Measurements from ENCODE around the gene RHOV. TPM values are rescaled to one million over a fixed set of nuclear protein-coding genes. Genes with fewer than 3 reads are reported as not detected.

RHOV gene
- total RNA-seq, 1 donor from 2014 or later, result 3.1 TPM

DNA sequence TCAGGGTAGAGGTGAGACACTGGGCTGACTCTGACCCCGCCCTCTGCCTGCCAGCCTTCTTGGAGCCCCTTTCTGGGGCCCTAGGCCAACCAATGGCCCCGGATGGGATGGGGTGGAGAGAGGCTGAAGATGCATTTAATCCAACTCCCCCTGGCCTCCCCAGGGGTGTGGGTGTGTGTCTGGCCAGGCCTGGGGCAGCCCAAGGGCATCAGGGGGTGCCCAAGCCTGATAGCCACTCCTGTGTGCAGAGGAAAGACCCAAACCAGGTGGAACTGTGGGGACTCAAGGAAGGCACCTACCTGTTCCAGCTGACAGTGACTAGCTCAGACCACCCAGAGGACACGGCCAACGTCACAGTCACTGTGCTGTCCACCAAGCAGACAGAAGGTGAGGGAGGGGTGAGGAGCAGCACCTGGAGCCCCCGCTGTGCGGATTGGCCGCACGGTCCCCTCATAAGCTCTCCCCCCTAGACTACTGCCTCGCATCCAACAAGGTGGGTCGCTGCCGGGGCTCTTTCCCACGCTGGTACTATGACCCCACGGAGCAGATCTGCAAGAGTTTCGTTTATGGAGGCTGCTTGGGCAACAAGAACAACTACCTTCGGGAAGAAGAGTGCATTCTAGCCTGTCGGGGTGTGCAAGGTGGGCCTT, 20.7 kb downstream of the RHOV start:
- H3K4me3 ChIP-seq (ENCODE audit: low read depth, low read length), result no peak overlapping the region
- TF ChIP-seq, protein P1, sequence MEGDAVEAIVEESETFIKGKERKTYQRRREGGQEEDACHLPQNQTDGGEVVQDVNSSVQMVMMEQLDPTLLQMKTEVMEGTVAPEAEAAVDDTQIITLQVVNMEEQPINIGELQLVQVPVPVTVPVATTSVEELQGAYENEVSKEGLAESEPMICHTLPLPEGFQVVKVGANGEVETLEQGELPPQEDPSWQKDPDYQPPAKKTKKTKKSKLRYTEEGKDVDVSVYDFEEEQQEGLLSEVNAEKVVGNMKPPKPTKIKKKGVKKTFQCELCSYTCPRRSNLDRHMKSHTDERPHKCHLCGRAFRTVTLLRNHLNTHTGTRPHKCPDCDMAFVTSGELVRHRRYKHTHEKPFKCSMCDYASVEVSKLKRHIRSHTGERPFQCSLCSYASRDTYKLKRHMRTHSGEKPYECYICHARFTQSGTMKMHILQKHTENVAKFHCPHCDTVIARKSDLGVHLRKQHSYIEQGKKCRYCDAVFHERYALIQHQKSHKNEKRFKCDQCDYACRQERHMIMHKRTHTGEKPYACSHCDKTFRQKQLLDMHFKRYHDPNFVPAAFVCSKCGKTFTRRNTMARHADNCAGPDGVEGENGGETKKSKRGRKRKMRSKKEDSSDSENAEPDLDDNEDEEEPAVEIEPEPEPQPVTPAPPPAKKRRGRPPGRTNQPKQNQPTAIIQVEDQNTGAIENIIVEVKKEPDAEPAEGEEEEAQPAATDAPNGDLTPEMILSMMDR (conservative IDR thresholded peaks at IDR 0.05; ENCODE audit: low read depth, low read length), result no peak
- DNase-seq (ENCODE audit: low read depth), result no peak

DNA sequence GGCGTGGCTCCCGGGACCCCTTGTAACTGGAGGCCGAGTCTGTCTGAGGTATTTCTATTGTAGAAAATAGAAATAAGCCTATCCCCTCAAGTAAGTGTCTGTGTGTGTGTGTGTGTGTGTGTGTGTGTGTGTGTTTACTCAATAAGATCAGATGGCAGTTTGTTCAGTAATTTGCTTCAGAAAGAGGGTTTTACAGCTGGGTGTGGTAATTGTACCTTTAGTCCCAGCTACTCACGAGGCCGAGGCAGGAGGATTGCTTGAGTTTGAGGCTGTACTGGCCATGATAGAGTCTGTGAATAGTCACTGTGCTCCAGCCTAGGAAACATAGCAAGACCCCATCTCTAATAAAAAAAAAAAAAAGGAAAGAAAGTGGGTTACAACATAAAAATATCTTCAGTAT, 21.5 kb downstream of the RHOV start:
- DNase-seq (ENCODE audit: low read depth), result no peak
- TF ChIP-seq, protein P1 (conservative IDR thresholded peaks at IDR 0.05; ENCODE audit: low read depth, low read length), result no peak
- H3K4me3 ChIP-seq (ENCODE audit: low read depth, low read length), result no peak overlapping the region

DNA sequence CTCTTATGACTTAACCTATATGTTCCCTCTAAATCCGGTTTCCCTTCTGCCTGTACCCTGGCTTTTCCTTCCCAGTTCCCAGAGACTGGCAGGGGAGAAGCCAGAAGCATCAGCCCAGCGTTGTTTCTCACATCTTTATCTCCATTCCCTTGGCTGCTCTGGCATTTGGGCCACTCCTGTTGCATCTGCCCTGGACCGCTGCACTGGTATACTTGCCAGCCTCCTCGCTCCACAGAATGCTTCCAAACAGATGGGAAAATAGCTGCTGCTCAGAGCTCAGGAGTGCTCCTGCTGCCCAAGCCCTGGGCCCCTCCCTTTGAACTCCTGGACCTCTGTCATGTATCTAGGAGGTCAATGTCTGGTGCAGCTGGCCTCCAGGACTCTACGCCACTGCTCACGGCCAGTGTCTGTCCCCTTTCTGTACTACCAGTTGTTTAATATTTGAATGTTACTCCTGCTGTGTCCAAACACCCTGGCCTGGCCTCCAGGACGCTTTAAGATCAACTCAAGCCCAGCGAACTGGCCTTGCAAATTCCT, 23.4 kb downstream of the RHOV start:
- no peak overlapping the region for H3K4me3 ChIP-seq (ENCODE audit: low read depth, low read length)
- DNase-seq (ENCODE audit: low read depth), result no peak
- TF ChIP-seq, protein P1 (conservative IDR thresholded peaks at IDR 0.05; ENCODE audit: low read depth, low read length), result no peak

DNA sequence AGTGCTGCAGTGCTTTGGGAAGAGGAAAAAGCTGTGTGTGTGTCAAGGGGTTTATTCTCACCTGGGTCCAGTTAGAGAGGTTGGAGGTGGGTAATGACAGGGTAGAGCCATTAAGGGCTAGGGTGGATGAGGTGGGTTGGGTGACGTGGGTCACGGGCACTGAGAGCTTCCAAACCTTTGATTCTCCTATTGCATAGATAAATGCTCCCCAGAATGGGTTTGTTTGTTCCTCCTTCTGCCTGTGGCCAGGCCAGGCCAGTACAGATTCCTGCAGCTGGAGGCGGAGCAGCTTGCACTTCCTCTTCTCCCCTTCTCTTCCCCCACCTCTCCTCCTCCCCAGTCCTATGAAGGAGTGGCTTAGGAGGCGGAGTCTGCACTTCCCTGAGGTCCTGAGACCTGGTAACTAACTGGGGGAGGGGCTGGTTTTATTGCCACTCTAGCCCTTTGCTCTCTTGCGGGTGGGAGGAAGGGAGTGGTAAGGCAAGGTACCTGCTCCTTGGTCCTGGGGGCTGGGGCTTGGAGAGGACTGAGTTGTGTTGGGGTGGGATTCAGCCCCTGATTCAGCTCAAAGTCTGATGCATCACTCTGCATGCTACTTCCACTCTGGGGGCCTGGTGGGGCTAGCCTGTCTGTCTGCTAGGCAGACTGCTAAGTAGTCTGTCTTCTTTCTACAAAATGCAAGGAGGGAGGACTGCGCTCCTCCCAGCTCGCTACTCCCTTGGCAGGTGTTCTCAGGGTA, 26.6 kb downstream of the RHOV start:
- peak overlapping the region; percentile 84 for H3K4me3 ChIP-seq (ENCODE audit: low read depth, low read length)
- DNase-seq (ENCODE audit: low read depth), result no peak
- TF ChIP-seq, protein P1 (conservative IDR thresholded peaks at IDR 0.05; ENCODE audit: low read depth, low read length), result peak; percentile 4

DNA sequence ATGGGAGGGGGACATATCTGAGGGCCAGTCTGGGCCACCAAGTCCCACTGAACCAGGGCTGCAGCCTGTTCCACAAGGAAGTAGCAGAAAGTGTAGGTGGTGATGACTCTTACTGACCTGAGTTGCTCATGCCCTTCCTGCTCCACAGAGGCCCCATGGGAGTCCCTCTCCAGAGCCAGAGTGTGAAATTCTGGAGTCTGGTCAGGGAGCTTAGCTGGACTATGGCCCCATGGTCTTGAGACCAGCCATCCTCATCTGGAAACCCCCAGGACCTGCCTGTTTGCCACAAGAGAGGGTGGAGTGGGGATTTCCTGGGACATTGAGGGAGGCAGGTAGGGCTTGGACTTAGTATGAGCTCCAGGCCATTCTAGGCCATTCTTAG, 27.2 kb downstream of the RHOV start:
- TF ChIP-seq, protein P1 (conservative IDR thresholded peaks at IDR 0.05; ENCODE audit: low read depth, low read length), result no peak
- H3K4me3 ChIP-seq (ENCODE audit: low read depth, low read length), result peak overlapping the region; percentile 84
- DNase-seq (ENCODE audit: low read depth), result peak; percentile 59

DNA sequence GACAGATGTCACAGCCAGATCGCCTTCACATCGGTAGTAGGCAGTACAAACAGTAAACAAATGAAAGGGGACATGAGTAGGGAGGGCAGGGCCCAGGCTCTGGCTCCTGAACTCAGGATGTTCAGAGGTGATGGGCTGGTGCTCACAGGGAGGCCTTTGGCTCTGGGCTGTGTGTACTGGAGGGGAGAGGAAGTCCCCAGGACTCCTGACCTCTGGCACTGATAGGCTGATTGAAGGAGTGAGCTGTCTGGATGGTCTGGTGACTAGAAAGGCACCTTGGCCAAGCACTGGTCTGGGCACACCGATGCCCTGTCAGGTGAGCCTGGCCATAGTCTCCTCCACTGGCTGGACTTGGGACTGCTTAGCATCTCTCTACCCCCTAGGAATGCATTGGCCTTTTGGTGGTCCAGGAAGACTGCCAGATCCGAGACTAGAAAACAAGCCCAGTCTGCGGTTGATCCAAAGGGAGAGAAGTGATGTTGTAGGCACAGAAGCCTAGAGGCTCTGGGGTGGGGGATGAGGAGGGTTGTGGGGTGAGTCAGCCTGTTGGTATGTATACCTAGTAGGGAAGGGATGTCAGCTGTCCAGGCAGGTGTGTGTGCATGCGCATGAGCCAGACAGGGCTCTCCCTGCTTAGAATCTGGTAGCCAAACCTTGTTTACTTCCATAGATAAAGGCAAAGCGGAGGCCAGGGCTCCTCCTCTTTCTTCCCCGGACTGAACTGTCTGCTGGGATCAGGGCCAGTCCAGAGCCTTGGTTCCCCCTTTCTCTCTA, 28.3 kb downstream of the RHOV start:
- TF ChIP-seq, protein P1 (conservative IDR thresholded peaks at IDR 0.05; ENCODE audit: low read depth, low read length), result no peak
- peak overlapping the region; percentile 84 for H3K4me3 ChIP-seq (ENCODE audit: low read depth, low read length)
- DNase-seq (ENCODE audit: low read depth), result no peak

Data from epithelial cell of proximal tubule (primary cell).